ENCODE results near the gene MEX3D.
"Not testable (repeated sequence)": the region's sequence is repeated elsewhere in the genome, so short reads cannot be mapped to it uniquely, and the experiment has no call there.

MEX3D gene

DNA sequence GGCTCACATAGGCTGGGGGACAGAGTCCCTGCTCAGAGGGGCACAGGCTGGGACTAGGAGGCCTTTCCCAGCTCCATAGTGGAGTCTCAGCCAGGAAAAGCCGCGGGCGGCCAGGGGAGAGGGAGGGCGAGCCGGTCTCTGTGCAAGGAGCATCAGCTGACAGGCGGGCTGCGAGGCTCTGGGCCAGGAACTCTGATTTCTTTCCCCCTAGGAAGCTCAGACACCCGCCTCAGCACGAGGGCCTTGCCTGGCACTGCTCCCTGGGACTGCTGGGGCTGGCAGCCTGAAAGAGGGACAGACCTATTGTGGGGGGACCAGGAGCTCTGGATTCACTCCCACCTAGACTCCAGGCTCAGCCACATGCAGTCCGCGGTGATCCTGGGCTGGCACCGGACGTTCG, 46.5 kb downstream of the MEX3D start:
- WGBS, 2 donors (ENCODE audit: extremely low coverage in 2 of 2, insufficient read length in 2 of 2, insufficient replicate concordance in 1 of 2): no CpG with 5 or more reads among the region's 14 CpGs
- H3K27me3 ChIP-seq (ENCODE audit: control insufficient read depth in 3 of 3, insufficient read depth in 3 of 3, low read depth in 1 of 3, low read length in 3 of 3): peaks cover 8 to 64% (median 33%) of the 10 kb centered on the region in 3 experiments

DNA sequence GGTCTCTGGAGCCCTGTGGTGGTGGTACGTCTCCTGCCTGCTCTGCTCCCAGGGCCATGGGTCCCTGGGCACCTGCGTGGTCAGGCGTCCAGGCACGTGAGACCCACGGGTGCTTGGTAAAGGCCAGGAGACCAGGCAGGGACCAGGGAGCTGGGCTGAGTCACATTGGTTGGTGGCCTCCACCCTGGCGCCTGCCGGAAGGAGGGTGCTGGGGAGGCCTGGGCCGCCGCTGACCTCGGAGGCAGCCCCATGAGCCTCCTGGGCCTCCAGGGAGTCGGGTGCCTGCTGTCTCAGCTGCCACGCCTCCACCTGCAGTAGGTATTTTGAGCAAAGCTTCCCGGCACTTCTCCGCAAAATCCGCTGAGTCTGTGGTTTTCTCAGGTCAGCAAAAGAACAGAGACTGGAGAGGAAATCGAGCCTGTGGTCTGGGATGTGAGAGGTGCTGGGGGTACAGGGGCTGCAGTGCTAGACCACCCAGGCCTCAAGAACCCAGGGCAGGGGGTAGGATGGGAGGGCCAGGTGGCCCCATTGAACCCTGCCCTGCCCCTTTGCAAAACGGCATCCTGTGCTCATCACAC, 47.8 kb downstream of the MEX3D start:
- Histone ChIP-seq H3K9me3 (replicated peaks in 1 of 2; ENCODE audit: control insufficient read depth in 2 of 2, insufficient read depth in 1 of 2, low read depth in 1 of 2, low read length in 2 of 2) (peaks cover 0 to 5% of the 10 kb centered on the region in 2 donors), H3K14ac (ENCODE audit: low read length) (peak overlapping the region; percentile 56), H4K8ac (ENCODE audit: low read depth, low read length) (peak overlapping the region; percentile 96), H3K23ac (ENCODE audit: low read depth, low read length, poor library complexity) (no peak overlapping the region), H3K79me1 (ENCODE audit: low read depth, low read length) (peaks cover 2% of the 10 kb centered on the region), H2BK5ac (ENCODE audit: low read length) (no peak overlapping the region), H3K4me3 (ENCODE audit: low read length in 2 of 2) (peak overlapping the region in 1 of 2 donors; percentile 52), H3K4me2 (ENCODE audit: insufficient read depth, low read length, poor library complexity, severe bottlenecking) (no peak overlapping the region), H2AFZ (ENCODE audit: low read length) (no peak overlapping the region), H3K4me1 (ENCODE audit: control insufficient read depth in 2 of 2, insufficient read depth in 1 of 2, low read depth in 1 of 2, low read length in 2 of 2) (peaks cover 4 to 6% of the 10 kb centered on the region in 2 donors), H3K4ac (ENCODE audit: low read length) (no peak overlapping the region), H2BK15ac (ENCODE audit: low read length) (peak overlapping the region; percentile 26), H2BK120ac (ENCODE audit: low read depth, low read length) (no peak overlapping the region), H2AK5ac (ENCODE audit: low read depth, low read length) (peak overlapping the region; percentile 75), H3K36me3 (replicated peaks in 1 of 2; ENCODE audit: control insufficient read depth in 2 of 2, insufficient read depth in 2 of 2, low read length in 2 of 2) (no peaks in the 10 kb centered on the region), H3K18ac (ENCODE audit: low read length) (peak overlapping the region; percentile 76), H4K91ac (ENCODE audit: low read depth, low read length, poor library complexity) (no peak overlapping the region), H3K9ac (ENCODE audit: low read depth, low read length, poor library complexity) (peak overlapping the region; percentile 44), H3K27ac (replicated peaks; ENCODE audit: low read length) (no peak overlapping the region), H2BK12ac (ENCODE audit: low read length) (peak overlapping the region; percentile 73), H3K27me3 (ENCODE audit: control insufficient read depth in 3 of 3, insufficient read depth in 3 of 3, low read depth in 1 of 3, low read length in 3 of 3) (peaks cover 8 to 66% (median 27%) of the 10 kb centered on the region in 3 experiments)
- no peak for DNase-seq (ENCODE audit: low spot score)
- no CpG with 5 or more reads among the region's 17 CpGs for WGBS, 2 donors (ENCODE audit: extremely low coverage in 2 of 2, insufficient read length in 2 of 2, insufficient replicate concordance in 1 of 2)

More for the DNA sequence above, 46.5 kb downstream of the MEX3D start:
- Histone ChIP-seq H4K8ac (ENCODE audit: low read depth, low read length) (no peak overlapping the region), H2BK5ac (ENCODE audit: low read length) (peak overlapping the region; percentile 29), H3K18ac (ENCODE audit: low read length) (peak overlapping the region; percentile 17), H3K9me3 (replicated peaks in 1 of 2; ENCODE audit: control insufficient read depth in 2 of 2, insufficient read depth in 1 of 2, low read depth in 1 of 2, low read length in 2 of 2) (peaks cover 0 to 5% of the 10 kb centered on the region in 2 donors), H3K4me1 (ENCODE audit: control insufficient read depth in 2 of 2, insufficient read depth in 1 of 2, low read depth in 1 of 2, low read length in 2 of 2) (peaks cover 4 to 6% of the 10 kb centered on the region in 2 donors), H2AFZ (ENCODE audit: low read length) (no peak overlapping the region), H3K4me2 (ENCODE audit: insufficient read depth, low read length, poor library complexity, severe bottlenecking) (no peak overlapping the region), H3K36me3 (replicated peaks in 1 of 2; ENCODE audit: control insufficient read depth in 2 of 2, insufficient read depth in 2 of 2, low read length in 2 of 2) (no peaks in the 10 kb centered on the region), H3K14ac (ENCODE audit: low read length) (peak overlapping the region; percentile 2), H4K91ac (ENCODE audit: low read depth, low read length, poor library complexity) (no peak overlapping the region), H3K9ac (ENCODE audit: low read depth, low read length, poor library complexity) (peak overlapping the region; percentile 21), H2AK5ac (ENCODE audit: low read depth, low read length) (peak overlapping the region; percentile 24), H3K79me1 (ENCODE audit: low read depth, low read length) (peaks cover 2% of the 10 kb centered on the region), H2BK12ac (ENCODE audit: low read length) (peak overlapping the region; percentile 22), H3K4ac (ENCODE audit: low read length) (no peak overlapping the region), H3K23ac (ENCODE audit: low read depth, low read length, poor library complexity) (peak overlapping the region; percentile 52), H3K27ac (replicated peaks; ENCODE audit: low read length) (no peak overlapping the region), H2BK120ac (ENCODE audit: low read depth, low read length) (no peak overlapping the region), H3K4me3 (ENCODE audit: low read length in 2 of 2) (no peak overlapping the region), H2BK15ac (ENCODE audit: low read length) (no peak overlapping the region)
- DNase-seq (ENCODE audit: low spot score): no peak

DNA sequence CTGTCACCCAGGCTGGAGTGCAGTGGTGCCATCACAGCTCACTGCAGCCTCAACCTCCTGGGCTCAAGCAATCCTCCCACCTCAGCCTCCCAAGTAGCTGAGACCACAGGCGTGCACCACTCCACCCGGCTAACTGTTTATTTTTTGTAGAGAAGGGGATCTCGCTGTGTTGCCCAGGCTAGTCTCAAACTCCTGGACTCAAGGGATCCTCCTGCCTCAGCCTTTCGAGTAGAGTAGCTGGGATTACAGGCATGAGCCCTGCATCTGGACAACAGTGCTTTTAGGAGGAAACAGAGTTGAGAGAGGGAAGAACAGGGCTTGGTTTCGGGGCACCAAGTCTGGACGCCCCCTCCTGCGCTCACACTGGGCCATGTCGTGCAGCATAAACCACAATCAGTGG, 48.3 kb downstream of the MEX3D start:
- H2BK120ac ChIP-seq (ENCODE audit: low read depth, low read length); H3K9ac ChIP-seq (ENCODE audit: low read depth, low read length, poor library complexity); H3K36me3 ChIP-seq (replicated peaks in 1 of 2; ENCODE audit: control insufficient read depth in 2 of 2, insufficient read depth in 2 of 2, low read length in 2 of 2); H2BK5ac ChIP-seq (ENCODE audit: low read length); H3K4me2 ChIP-seq (ENCODE audit: insufficient read depth, low read length, poor library complexity, severe bottlenecking); H2BK12ac ChIP-seq (ENCODE audit: low read length); H2AFZ ChIP-seq (ENCODE audit: low read length); H3K4ac ChIP-seq (ENCODE audit: low read length); H3K4me1 ChIP-seq (ENCODE audit: control insufficient read depth in 2 of 2, insufficient read depth in 1 of 2, low read depth in 1 of 2, low read length in 2 of 2); H3K79me1 ChIP-seq (ENCODE audit: low read depth, low read length); DNase-seq (ENCODE audit: low spot score); H3K27ac ChIP-seq (replicated peaks; ENCODE audit: low read length); H3K23ac ChIP-seq (ENCODE audit: low read depth, low read length, poor library complexity); H2BK15ac ChIP-seq (ENCODE audit: low read length); H4K91ac ChIP-seq (ENCODE audit: low read depth, low read length, poor library complexity); H3K9me3 ChIP-seq (replicated peaks in 1 of 2; ENCODE audit: control insufficient read depth in 2 of 2, insufficient read depth in 1 of 2, low read depth in 1 of 2, low read length in 2 of 2): not testable (repeated sequence)
- WGBS, 2 donors (ENCODE audit: extremely low coverage in 2 of 2, insufficient read length in 2 of 2, insufficient replicate concordance in 1 of 2): no CpG with 5 or more reads among the region's 8 CpGs
- Histone ChIP-seq H4K8ac (ENCODE audit: low read depth, low read length) (peak overlapping the region; percentile 96), H2AK5ac (ENCODE audit: low read depth, low read length) (peak overlapping the region; percentile 75), H3K27me3 (ENCODE audit: control insufficient read depth in 3 of 3, insufficient read depth in 3 of 3, low read depth in 1 of 3, low read length in 3 of 3) (peaks cover 7 to 66% (median 22%) of the 10 kb centered on the region in 3 experiments), H3K14ac (ENCODE audit: low read length) (peak overlapping the region; percentile 56), H3K18ac (ENCODE audit: low read length) (peak overlapping the region; percentile 76), H3K4me3 (ENCODE audit: low read length in 2 of 2) (peak overlapping the region in 1 of 2 donors; percentile 52)

DNA sequence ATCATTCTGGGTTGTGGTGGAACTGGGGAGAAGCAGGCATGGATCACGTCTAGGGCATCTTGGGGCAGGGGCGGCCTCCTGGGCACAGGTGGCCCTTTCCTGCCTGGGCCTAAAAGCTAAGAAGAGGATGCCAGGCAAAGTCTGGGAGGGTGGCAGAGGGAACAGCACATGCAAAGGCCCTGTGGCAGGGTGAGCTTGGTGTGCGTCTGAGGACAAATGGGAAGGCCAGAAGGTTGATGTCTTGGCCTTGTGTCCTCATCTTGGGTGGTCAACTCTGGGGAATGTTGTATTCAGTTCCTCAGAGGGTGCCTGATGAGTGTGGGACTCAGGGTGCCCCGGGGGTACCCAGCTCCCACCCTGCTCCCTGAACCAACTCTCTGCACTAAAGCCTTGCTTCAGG, 49.7 kb downstream of the MEX3D start:
- H2AK5ac ChIP-seq (ENCODE audit: low read depth, low read length): peak overlapping the region; percentile 41
- H3K9ac ChIP-seq (ENCODE audit: low read depth, low read length, poor library complexity): no peak overlapping the region
- no peak overlapping the region for H2BK12ac ChIP-seq (ENCODE audit: low read length)
- no peak for DNase-seq (ENCODE audit: low spot score)
- H2BK120ac ChIP-seq (ENCODE audit: low read depth, low read length): no peak overlapping the region
- H3K4me3 ChIP-seq (ENCODE audit: low read length in 2 of 2): no peak overlapping the region
- no peak overlapping the region for H3K4ac ChIP-seq (ENCODE audit: low read length)
- no peaks in the 10 kb centered on the region for H3K4me1 ChIP-seq (ENCODE audit: control insufficient read depth in 2 of 2, insufficient read depth in 1 of 2, low read depth in 1 of 2, low read length in 2 of 2)
- H4K91ac ChIP-seq (ENCODE audit: low read depth, low read length, poor library complexity): no peak overlapping the region
- no peaks in the 10 kb centered on the region for H3K79me1 ChIP-seq (ENCODE audit: low read depth, low read length)
- no peak overlapping the region for H4K8ac ChIP-seq (ENCODE audit: low read depth, low read length)
- WGBS, 2 donors (ENCODE audit: extremely low coverage in 2 of 2, insufficient read length in 2 of 2, insufficient replicate concordance in 1 of 2): no CpG with 5 or more reads among the region's 4 CpGs
- no peak overlapping the region for H3K4me2 ChIP-seq (ENCODE audit: insufficient read depth, low read length, poor library complexity, severe bottlenecking)
- H3K14ac ChIP-seq (ENCODE audit: low read length): peak overlapping the region; percentile 67
- peaks cover 0 to 4% of the 10 kb centered on the region in 2 donors for H3K9me3 ChIP-seq (replicated peaks in 1 of 2; ENCODE audit: control insufficient read depth in 2 of 2, insufficient read depth in 1 of 2, low read depth in 1 of 2, low read length in 2 of 2)
- no peak overlapping the region for H2BK15ac ChIP-seq (ENCODE audit: low read length)
- H3K23ac ChIP-seq (ENCODE audit: low read depth, low read length, poor library complexity): no peak overlapping the region
- H2AFZ ChIP-seq (ENCODE audit: low read length): no peak overlapping the region
- no peak overlapping the region for H2BK5ac ChIP-seq (ENCODE audit: low read length)
- H3K27ac ChIP-seq (replicated peaks; ENCODE audit: low read length): no peak overlapping the region
- H3K18ac ChIP-seq (ENCODE audit: low read length): no peak overlapping the region
- H3K36me3 ChIP-seq (replicated peaks in 1 of 2; ENCODE audit: control insufficient read depth in 2 of 2, insufficient read depth in 2 of 2, low read length in 2 of 2): no peaks in the 10 kb centered on the region
- H3K27me3 ChIP-seq (ENCODE audit: control insufficient read depth in 3 of 3, insufficient read depth in 3 of 3, low read depth in 1 of 3, low read length in 3 of 3): peaks cover 0 to 66% (median 17%) of the 10 kb centered on the region in 3 experiments
